HEK293 (cell line): Measurements from ENCODE around the gene SHROOM3.

Experiments used
- CTCF ChIA-PET: fragments of 350-600 bp; formaldehyde crosslinking; extraction: SDS; loops from one replicate; lab custom pipeline; 2021; ENCODE audit warnings: antibody characterized with exemption; lab: Yijun Ruan, JAX
- POLR2A ChIA-PET: fragments of 300-600 bp; formaldehyde crosslinking; extraction: SDS; loops from one replicate; lab custom pipeline; 2020; ENCODE audit warnings: antibody characterized with exemption, inconsistent platforms; lab: Yijun Ruan, JAX
- H3K27ac ChIP-seq: fragments of 200-500 bp; sonication (Bioruptor generic); 2 replicates; pipeline ENCODE4 v1.5.1; 2014; ENCODE audit warnings: low read depth, low read length, control low read depth, inconsistent platforms; ENCODE audit errors: extremely low read depth
- H3K36me3 ChIP-seq, 2 experiments: fragments of 200-500 bp in 1 of 2; sonication (Bioruptor generic) in 1 of 2; 1 replicate in 1 of 2; 2 replicates in 1 of 2; pipeline ENCODE4 v1.5.1; 2014 to 2017; ENCODE audit warnings: inconsistent platforms in 2 of 2, low read length in 2 of 2; ENCODE audit not compliant: control insufficient read depth in 2 of 2, insufficient read depth in 1 of 2
- H3K4me1 ChIP-seq: fragments of 200-500 bp; sonication (Bioruptor generic); 2 replicates; pipeline ENCODE4 v1.5.1; 2014; ENCODE audit warnings: mild to moderate bottlenecking, low read length, inconsistent platforms; ENCODE audit not compliant: control insufficient read depth, insufficient read depth
- H3K4me3 ChIP-seq: 2 replicates; pipeline ENCODE4 v1.5.1; 2011; ENCODE audit warnings: low read depth, mild to moderate bottlenecking, control low read depth, low read length, moderate library complexity
- H3K9me3 ChIP-seq: fragments of 200-500 bp; sonication (Bioruptor generic); 2 replicates; pipeline ENCODE4 v1.5.1; 2014; ENCODE audit warnings: low read depth, low read length, inconsistent platforms; ENCODE audit not compliant: control insufficient read depth, insufficient read depth
- GFI1B ChIP-seq: fragments of 450-650 bp; formaldehyde crosslinking; IDR thresholded peaks from 2 replicates; pipeline ENCODE4 v1.5.1; 2016; ENCODE audit warnings: missing biosample characterization, missing genetic modification characterization
- OSR2 ChIP-seq: fragments of 450-650 bp; formaldehyde crosslinking; IDR thresholded peaks from 2 replicates; pipeline ENCODE4 v1.5.1; 2016; ENCODE audit warnings: missing biosample characterization, missing genetic modification characterization
- SCRT1 ChIP-seq: fragments of 450-650 bp; formaldehyde crosslinking; IDR thresholded peaks from 2 replicates; pipeline ENCODE4 v1.5.1; 2016; ENCODE audit warnings: missing biosample characterization, missing genetic modification characterization, borderline replicate concordance
- SCRT2 ChIP-seq: fragments of 450-650 bp; formaldehyde crosslinking; IDR thresholded peaks from 2 replicates; pipeline ENCODE4 v1.5.1; 2016; ENCODE audit warnings: missing biosample characterization, missing genetic modification characterization
- SP7 ChIP-seq: fragments of 450-650 bp; formaldehyde crosslinking; IDR thresholded peaks from 2 replicates; pipeline ENCODE4 v1.5.1; 2016; ENCODE audit warnings: missing biosample characterization, missing genetic modification characterization
- ZBTB6 ChIP-seq: fragments of 450-650 bp; formaldehyde crosslinking; IDR thresholded peaks from 2 replicates; pipeline ENCODE4 v1.5.1; 2017; ENCODE audit warnings: missing biosample characterization, missing genetic modification characterization
- ZFP69B ChIP-seq: fragments of 450-650 bp; formaldehyde crosslinking; IDR thresholded peaks from 2 replicates; pipeline ENCODE4 v1.5.1; 2016; ENCODE audit warnings: missing biosample characterization, missing genetic modification characterization
- ZNF138 ChIP-seq: fragments of 450-650 bp; formaldehyde crosslinking; IDR thresholded peaks from 2 replicates; pipeline ENCODE4 v1.5.1; 2016; ENCODE audit warnings: missing biosample characterization, missing genetic modification characterization, borderline replicate concordance
- ZNF16 ChIP-seq: fragments of 450-650 bp; formaldehyde crosslinking; IDR thresholded peaks from 2 replicates; pipeline ENCODE4 v1.5.1; 2016; ENCODE audit warnings: low read depth, missing biosample characterization, missing genetic modification characterization
- ZNF211 ChIP-seq: fragments of 450-650 bp; formaldehyde crosslinking; IDR thresholded peaks from 2 replicates; pipeline ENCODE4 v1.5.1; 2016; ENCODE audit warnings: low read depth, missing biosample characterization, missing genetic modification characterization
- ZNF514 ChIP-seq: fragments of 450-650 bp; formaldehyde crosslinking; IDR thresholded peaks from 2 replicates; pipeline ENCODE4 v1.5.1; 2016; ENCODE audit warnings: missing biosample characterization, missing genetic modification characterization
- ZXDB ChIP-seq: fragments of 450-650 bp; formaldehyde crosslinking; IDR thresholded peaks from 2 replicates; pipeline ENCODE4 v1.5.1; 2016; ENCODE audit warnings: missing biosample characterization, missing genetic modification characterization
- TF ChIP-seq, protein P1 (sequence below): fragments of 450-650 bp; formaldehyde crosslinking; IDR thresholded peaks from 2 replicates; pipeline ENCODE4 v1.5.1; 2016; ENCODE audit warnings: missing biosample characterization, missing genetic modification characterization
- TF ChIP-seq, protein P2 (sequence below): fragments of 450-650 bp; IDR thresholded peaks from 2 replicates; pipeline ENCODE4 v1.5.1; 2018; ENCODE audit warnings: missing biosample characterization, mild to moderate bottlenecking, missing genetic modification characterization

Gene SHROOM3

DNA sequence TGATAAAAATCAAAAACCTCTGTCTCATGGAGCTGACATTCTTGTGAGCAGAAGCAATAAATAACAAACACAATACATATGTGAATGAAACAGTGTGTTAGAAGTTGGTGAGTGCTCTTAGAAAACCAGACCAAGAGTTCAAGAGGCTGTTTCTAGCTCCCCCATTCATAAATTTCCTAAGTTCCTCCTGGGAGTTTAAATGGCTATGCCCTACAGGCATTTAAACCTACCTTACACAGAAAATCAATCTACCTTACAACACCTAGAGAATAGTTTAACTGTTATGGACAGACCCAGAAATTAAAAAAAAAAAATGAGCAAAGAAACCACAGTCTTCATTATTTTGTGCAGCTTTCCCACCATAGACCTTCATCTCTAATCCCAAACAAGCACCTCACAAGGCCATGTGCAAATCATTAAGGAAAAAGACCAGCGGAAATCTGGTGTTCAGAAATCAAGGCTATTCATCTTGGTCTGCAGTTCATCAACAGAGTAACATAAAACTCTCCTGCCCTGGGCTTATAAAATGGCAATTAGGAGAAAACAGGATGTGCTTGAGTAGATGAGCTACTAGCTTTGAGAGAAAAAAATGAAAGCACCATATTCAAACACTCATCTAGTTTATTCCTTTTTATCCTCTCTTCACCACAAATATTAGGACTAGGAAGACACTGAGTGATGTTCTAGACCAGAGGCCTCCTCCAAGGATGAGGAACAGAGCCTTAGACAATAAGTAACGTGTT lies 147.2 kb downstream of the SHROOM3 start (continued):
- no peak for TF ChIP-seq ZNF16 (tag by site-specific recombination)
- no peak for TF ChIP-seq ZNF514 (tag by site-specific recombination)
- no peak for TF ChIP-seq GFI1B (tag by site-specific recombination)
- TF ChIP-seq ZNF211, result no peak

DNA sequence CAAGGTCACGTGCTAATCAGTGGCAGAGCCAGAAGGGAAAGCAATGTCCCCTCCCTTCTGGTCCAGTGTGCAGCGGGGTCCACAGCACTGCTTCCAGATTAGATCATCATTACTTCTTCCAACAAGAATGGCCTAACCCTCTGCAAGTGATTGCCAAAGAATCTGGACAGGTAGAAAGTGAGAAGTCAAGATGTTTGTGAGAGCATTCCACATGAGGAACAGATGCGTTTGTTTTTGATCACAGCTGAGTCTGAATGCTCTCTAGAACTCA lies 147.7 kb downstream of the SHROOM3 start:
- TF ChIP-seq, protein P1, sequence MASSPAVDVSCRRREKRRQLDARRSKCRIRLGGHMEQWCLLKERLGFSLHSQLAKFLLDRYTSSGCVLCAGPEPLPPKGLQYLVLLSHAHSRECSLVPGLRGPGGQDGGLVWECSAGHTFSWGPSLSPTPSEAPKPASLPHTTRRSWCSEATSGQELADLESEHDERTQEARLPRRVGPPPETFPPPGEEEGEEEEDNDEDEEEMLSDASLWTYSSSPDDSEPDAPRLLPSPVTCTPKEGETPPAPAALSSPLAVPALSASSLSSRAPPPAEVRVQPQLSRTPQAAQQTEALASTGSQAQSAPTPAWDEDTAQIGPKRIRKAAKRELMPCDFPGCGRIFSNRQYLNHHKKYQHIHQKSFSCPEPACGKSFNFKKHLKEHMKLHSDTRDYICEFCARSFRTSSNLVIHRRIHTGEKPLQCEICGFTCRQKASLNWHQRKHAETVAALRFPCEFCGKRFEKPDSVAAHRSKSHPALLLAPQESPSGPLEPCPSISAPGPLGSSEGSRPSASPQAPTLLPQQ (tag by site-specific recombination), result peak; percentile 69
- TF ChIP-seq SP7 (tag by site-specific recombination), result no peak
- peak; percentile 6; the same call in 1 of the 2 replicates for TF ChIP-seq OSR2 (tag by site-specific recombination)
- TF ChIP-seq, protein P2, sequence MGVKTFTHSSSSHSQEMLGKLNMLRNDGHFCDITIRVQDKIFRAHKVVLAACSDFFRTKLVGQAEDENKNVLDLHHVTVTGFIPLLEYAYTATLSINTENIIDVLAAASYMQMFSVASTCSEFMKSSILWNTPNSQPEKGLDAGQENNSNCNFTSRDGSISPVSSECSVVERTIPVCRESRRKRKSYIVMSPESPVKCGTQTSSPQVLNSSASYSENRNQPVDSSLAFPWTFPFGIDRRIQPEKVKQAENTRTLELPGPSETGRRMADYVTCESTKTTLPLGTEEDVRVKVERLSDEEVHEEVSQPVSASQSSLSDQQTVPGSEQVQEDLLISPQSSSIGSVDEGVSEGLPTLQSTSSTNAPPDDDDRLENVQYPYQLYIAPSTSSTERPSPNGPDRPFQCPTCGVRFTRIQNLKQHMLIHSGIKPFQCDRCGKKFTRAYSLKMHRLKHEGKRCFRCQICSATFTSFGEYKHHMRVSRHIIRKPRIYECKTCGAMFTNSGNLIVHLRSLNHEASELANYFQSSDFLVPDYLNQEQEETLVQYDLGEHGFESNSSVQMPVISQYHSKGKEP, result no peak
- peak; percentile 75 for TF ChIP-seq ZFP69B
- no peak for TF ChIP-seq ZXDB (tag by site-specific recombination)
- TF ChIP-seq, all 188 proteins: peak for 3
- ChIA-PET POLR2A (no interaction called here), CTCF (no interaction called here)
- Histone ChIP-seq H3K4me3 (no peak overlapping the region), H3K4me1 (no peaks in the 10 kb centered on the region), H3K9me3 (no peaks in the 10 kb centered on the region), H3K36me3 (no peaks in the 10 kb centered on the region), H3K27ac (no peak overlapping the region)

- Histone ChIP-seq H3K27ac (no peak overlapping the region), H3K4me1 (no peaks in the 10 kb centered on the region), H3K9me3 (no peaks in the 10 kb centered on the region), H3K36me3 (no peaks in the 10 kb centered on the region), H3K4me3 (no peak overlapping the region)
- ChIA-PET POLR2A (no interaction called here), CTCF (interaction anchor here (0.8 to 1.2 kb wide), 2 partner anchors 38 to 508 kb away, joined by 3 to 4 read pairs; no protein-coding TSS in a partner anchor)
- TF ChIP-seq ZNF138 (tag by site-specific recombination), result no peak
- TF ChIP-seq ZBTB6 (tag by site-specific recombination), result no peak
- TF ChIP-seq SCRT1 (tag by site-specific recombination), result peak; percentile 77
- TF ChIP-seq SCRT2 (tag by site-specific recombination), result peak; percentile 81
Observed at GRCh38 chr4:76584241-76585152, 149.5 kb downstream of the SHROOM3 start.
